HG03457 (cell line): Measurements from ENCODE around the gene MELTF.

Source experiments
- ATAC-seq: cut with Tn5 transposase; IDR thresholded peaks from one replicate; pipeline ENCODE4 v1.9.1; 2021; ENCODE audit warnings: moderate number of reproducible peaks; ENCODE audit not compliant: unreplicated experiment

MELTF gene

GRCh38 chr3:197027151-197027895 is 2.3 kb downstream of the MELTF start:
- no peak for ATAC-seq

DNA sequence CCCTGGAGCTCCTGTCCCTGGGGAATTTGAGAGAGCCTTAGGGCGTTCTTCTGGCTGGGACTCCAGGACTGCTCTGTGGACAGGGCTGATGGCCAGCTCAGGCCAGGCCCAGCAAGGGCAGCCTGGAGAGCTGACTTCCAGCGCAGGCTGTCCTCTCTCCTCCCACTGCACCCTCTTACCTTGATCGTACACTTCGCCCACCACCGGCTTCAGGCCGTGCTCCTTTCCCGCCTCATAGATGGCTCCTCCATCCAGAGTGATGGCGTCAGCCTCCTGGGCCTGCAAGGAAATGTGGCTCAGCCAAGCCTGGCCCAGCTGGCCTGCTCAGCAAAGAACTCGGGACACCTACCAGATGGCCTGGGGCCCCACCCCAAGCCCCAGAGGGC is 3.1 kb downstream of the MELTF start:
- no peak for ATAC-seq

- ATAC-seq, result no peak
These were observed 3.7 kb downstream of the MELTF start for GRCh38 chr3:197025736-197026480.

DNA sequence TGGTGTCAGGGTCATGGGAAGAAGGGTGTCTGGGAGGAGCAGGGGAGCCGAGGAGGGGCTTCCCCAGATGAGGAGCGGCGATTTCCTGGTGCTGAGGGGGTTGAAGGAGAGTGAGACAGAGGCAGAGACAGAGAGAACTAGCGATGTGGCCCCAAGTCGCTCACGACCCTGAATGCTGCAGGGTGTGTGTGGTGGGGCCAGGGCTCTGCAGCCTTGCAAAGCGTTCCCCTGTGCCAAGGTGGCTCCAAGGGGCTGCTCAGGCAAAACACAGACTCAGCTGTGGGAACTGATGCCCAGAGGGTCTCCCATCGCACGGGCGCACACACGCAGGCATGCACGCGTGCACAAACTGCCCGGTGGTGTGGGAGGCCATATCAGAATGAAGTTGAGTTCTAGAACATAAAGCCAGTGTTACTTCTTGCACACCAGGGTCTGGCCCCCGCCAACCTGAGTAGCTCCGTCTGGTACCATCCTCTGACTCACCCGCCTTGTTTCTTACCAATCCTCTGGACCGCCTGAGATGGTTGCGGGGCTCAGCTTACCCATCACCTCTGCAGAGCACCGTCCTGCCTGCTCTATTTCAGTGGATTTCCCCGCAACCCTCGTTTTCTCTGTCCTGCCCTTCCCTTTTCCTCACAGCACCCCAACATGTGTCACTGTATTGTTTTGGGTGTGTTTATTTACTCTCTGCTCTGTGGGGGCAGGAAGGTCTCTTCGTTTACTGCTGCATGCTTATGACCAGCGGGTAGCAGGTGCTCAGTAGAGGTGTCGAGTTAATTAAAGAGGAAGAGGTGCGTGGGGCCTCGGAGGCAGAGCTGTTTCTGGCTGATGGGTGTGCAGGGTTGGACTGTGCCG is 4.5 kb downstream of the MELTF start:
- ATAC-seq, result no peak

DNA sequence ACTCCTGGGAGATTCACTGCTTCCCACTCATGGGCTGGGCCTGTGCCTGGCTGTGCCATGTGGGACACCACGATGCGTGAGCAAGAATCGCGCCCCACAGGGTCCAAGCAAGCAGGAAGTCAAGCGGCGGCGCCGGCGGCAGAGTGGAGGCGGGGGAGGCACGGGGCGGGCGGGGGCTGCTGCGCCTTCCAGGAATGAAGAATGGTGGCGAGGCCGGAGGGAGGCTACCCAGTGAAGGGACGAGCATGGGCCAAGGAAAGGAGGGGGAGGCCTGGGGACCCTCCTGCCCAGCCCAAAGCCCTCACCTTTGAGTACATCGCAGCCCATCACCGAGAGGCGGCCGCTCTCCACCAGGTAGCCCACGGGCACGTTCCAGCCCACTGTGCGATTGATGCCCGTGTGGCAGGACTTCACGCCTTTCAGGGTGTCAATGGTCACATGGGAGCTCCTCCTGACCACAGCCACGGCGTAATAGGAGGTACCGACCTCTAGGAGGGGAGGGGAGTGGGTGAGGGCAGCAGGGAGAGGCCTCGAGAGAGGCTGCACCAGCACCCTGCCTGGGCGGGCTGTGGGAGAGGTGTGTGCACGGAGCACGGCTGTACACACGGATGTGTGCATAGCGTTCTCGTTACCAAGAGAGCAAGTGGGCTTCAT is 5.5 kb downstream of the MELTF start:
- ATAC-seq, result no peak

DNA sequence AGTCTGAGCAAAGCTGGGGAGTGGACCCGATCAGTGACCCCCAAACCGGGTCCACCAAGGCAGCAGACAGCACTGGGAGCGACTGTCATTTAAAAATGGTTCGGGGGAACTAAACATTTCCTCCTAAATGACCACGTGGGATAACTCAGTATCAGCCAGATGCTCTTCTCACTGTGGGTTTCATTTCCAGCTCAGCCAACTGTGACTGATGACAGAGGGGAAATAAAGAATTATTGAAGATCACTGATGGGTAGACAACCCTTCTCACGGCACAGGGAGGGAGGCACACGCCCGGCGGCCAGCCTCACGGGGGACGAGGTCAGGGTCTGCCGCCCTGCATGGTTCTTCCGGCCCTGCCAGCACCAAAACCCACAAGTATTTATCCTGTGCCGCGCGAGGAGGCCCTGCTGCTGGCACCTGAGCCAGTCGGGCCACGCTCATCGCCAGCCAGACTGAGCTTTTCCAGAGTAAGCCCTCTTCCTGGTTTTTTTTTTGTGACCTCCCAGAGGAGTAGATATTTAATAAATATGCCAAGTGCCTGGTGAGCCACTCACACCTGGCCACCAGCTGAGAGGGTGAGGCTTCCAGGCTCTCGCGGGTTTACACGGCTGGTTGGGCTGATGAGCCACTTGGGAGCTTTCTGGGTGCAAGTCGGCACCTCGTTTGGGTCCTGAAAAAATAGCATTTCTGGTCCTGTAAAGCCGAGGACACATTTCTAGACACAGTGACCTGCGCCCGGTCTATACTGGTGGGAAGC is 6.2 kb downstream of the MELTF start:
- peak; percentile 42 for ATAC-seq

DNA sequence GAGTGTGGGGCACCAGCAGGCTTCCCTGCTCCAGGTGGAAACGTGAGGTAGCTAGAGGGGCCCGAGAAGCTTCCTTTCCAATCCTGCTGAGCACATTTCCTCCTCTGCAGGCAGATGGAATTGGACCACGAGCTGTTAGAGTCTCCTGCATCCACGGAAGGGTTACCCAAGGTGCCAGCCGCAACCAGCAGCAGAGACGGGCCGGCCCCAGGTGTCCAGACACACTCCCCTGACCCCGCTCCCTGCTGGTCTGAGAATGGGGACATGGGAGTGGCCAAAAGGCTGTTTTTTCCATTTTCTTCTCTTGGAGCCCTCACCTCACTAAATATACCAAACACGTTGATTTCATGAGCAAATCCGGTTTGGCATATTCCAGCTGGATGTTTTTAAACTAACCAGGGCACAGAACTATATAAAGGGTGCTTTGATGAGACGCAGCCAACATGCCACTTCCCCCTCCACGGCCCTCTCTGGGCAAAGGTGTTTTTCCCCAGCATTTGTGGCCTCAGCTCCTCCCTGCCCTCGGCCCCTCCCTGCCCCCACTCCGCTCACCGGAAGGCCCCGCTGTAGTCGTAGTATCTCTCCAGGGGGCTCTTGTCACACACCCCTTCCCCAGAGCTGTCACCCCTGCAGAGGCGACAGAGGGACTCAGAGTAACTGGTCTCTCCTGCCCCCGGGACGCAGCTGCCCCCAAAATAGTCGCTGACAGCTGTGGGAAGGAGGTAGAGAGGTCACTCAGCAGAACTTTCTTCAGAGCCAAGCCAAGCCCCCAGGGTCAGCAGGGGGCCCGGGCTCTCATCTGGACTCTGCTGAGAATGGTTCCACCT is 7.0 kb downstream of the MELTF start:
- ATAC-seq, result peak; percentile 17

- no peak for ATAC-seq
These were observed 7.8 kb downstream of the MELTF start for GRCh38 chr3:197021729-197022404.

DNA sequence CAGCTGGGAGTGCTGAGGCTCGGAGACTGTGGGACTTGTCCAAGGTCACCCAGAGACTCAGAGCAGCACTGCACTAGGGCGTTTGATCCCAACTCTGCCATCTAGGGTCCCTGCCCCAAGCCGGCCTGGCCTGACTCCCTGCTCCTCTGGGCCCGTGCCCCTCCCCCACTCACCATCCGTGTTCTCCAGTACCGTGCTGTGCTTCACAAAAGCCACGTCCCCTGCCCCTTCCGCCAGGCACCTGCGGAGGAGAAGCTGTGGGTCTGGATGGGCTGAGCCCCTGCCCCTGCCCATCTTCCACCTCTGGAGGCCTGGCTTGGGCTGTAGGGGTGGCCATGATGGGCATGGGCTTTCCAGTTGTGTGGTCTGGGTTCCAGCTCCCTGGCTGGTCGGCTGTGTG is 8.4 kb downstream of the MELTF start:
- ATAC-seq, result no peak

GRCh38 chr3:197019535-197019934 is 10.1 kb downstream of the MELTF start:
- no peak for ATAC-seq

DNA sequence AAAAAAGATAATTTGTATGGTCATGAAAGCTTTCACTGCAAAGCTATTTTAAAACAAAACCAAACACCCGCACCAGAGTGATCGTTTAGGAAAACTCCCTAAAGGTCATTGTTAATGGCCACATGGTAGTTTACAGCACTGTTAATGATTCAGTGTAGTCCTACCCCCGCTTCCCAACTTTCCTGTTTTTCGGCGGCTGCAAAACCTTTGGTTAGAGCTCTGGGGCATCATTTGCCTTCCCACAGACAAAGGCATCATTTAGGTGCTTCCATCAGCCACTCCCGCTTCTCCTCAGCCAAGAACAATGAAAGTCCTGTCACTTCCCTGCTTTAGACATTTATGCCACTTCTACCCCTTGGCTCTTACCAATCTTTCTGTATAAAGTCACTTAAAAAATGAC is 10.6 kb downstream of the MELTF start:
- no peak for ATAC-seq

DNA sequence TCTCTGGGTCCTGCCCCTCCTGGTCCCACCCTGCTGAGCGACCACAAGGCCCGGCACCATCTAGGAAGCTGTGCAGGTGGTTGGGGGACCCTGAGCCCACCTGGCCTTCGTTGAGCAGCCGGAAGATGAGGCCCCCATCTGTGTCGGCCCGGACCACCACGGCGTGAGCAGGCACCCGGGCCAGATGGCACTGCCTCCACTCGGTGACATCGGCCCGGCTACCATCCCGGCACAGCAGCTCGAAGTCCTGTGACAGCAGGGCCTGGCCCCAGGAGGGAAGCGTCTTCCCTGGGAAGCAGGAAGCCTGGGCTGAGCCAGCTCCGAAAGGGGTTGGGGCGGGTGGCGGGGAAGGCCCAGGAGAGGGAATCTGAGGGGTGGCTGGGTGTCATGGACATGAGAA is 12.6 kb downstream of the MELTF start:
- ATAC-seq, result no peak

DNA sequence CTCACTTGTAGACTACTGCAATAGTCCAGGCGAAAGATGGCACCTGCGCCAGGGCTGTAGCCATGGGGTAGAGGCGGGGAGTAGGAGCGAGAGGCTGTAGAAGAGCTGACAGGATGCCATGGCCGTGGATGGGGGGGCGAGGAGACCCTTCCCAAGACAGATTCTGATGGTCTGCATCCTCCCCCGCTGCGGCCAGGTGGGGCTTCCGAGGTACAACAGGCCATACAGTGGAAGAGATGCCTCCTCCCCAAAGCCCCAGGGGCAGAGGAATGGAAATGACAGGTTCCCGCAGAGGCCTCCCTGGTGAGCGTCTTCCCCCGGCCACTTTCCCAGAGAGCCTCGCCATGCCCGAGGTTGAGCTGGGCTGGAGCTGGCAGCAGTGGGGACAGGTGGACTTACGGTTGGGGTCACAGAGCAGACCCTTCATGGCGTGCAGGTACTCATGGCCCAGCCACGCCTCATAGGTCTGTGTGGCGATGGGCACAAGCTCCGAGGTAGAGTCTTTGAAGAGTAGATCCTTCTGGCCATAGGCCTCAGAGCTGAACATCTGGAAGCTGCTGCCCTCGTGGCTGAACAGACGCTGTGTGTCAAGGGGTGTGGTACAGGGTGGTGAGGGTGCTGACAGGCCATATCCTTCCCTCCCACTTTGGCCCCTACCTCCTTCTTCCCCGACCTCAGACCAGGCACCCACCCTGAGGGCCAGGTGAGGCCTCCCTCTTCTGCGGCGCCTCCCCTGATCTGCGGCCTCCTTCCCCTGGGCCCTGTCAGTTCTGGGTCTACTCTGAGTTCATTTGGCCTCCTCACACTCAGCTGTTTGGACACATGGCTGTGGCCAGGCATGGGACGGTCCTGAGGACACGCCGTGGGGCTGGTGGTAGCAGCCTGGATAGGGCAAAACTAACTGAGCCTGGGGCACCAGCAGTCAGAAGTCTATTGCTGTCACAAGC is 13.6 kb downstream of the MELTF start:
- ATAC-seq, result no peak

- ATAC-seq, result no peak
These were observed 14.6 kb downstream of the MELTF start for GRCh38 chr3:197014942-197015575.

- ATAC-seq, result no peak
These were observed 15.6 kb downstream of the MELTF start for GRCh38 chr3:197014024-197014423.

DNA sequence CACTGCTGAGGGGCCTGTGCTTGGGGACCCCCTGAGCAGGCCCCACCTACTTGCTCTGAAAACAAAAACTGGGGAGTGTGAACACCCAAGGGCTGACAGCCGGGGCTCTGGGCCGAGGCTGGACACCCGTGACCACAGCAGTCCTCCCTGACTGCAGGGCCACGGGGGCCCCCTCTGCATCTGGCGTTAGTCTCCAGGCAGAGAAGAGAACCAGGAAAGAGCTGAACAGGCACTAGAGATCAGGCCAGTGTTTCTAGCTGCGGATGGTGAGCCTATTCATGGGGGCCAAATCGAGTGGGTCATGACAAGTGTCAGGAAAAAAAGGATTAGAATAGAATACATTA is 17.1 kb downstream of the MELTF start:
- ATAC-seq, result no peak

DNA sequence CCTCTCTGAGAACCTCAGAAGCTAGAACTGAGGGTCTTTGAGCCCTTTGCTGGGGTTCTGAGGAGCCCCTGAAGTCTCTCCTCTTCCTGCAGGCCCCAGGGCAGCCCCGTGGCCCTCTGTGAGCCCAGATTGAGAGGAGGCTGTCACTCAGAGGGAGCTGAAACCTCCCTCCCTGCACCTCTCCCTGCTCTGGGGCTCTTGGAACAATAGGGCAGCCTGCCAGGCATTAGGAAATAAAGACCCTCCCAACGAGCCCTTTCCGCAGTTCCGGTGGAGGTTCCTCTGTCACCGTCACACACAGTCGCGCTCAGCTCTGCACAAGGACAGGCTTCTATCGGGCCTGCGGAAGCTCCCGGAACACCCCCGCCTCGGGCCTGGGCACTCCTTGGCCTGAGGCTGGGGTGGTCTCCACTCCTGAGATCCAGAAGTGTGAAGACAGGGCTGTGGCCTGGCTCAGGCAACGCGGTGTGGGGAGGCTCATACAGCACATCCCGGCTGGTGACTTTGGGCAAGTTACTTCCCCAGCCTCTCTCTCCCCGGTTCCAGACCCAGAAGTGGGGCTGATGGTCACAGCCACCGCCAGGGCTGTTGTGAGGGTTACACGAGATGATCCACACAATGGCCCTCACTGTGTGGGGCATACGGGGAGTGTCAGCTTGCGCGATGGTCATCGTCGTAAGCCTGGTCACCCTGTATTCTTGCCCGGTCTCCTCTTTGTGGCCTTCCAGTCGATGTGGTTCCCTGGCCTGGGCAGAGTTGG is 17.7 kb downstream of the MELTF start:
- no peak for ATAC-seq
